Measurements from ENCODE around the gene NUDT6.

- TF ChIP-seq CTCF (IDR thresholded peaks at IDR 0.05) (no peak), POLR2AphosphoS5 (IDR thresholded peaks at IDR 0.05) (no peak)
Measured at GRCh38 chr4:122851568-122851967, 70.8 kb downstream of the NUDT6 start.

All from esophagus muscularis mucosa (tissue), 3 donors.